GM21825 (cell line): ENCODE measurements around the gene CD3D.

ENCODE experiments used
- ATAC-seq: cut with Tn5 transposase; IDR thresholded peaks from one replicate; pipeline ENCODE4 v1.9.1; 2021; ENCODE audit warnings: mild to moderate bottlenecking, moderate library complexity; ENCODE audit not compliant: unreplicated experiment

Gene CD3D

GRCh38 chr11:118304568-118305248, 37.8 kb downstream of the CD3D start, which contains the start of gene CD3E:
TSS of gene CD3E (plus strand) at chr11:118304730. CDS start at chr11:118304953, 223 bp downstream.
- no peak for ATAC-seq

GRCh38 chr11:118304227-118304567, 38.3 kb downstream of the CD3D start:
- ATAC-seq = no peak

- no peak for ATAC-seq
These were observed 40.8 kb downstream of the CD3D start for GRCh38 chr11:118301600-118302195.

DNA sequence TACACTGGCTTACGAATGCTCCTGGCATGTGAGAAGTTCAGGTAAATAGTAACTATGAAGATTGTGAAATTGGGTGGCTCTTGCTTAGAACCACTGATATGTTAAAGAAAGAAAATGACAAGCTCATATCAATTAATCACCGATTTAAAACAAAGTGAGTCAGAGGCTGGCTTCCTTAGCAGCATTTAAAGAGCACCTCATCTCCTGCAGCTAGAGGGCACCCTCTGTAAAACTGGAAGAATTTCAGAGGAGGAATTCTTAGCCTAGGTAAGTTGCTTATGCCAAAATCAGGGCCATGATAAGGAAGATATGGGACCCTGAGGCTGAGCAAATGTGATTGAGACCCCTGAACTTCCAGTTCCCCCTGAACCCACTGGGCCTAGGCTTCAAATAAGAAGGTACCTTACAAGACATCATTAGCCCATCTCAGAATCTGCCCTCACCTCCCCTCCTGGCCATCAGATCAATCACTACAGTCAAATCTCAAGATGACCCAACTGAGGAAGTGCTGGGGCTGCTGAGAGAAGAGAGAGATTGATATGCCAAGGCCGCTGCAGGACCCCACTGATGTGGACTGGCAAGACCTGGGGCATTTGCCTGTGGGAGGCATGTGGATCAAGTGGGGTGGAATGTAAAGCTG, 46.6 kb downstream of the CD3D start:
- no peak for ATAC-seq

DNA sequence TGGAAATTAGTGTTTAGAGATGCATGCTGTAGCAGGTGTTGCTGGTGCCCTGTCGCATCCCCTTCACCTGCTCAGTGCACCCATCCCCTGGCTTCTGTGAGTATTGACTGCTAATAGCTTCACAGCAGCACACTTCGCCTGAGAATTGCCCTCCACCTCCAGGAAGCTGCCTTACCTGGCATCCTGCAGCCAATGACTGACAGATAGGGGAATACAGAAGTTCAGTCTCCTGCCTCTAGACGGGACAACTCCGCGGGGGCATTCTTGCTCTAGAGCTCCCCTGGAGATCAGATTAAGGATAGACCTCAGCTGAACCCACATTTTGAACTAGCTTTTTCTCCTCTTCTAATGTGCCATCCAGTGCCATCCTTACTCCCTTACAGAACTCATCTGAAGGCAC, 47.3 kb downstream of the CD3D start:
- no peak for ATAC-seq

DNA sequence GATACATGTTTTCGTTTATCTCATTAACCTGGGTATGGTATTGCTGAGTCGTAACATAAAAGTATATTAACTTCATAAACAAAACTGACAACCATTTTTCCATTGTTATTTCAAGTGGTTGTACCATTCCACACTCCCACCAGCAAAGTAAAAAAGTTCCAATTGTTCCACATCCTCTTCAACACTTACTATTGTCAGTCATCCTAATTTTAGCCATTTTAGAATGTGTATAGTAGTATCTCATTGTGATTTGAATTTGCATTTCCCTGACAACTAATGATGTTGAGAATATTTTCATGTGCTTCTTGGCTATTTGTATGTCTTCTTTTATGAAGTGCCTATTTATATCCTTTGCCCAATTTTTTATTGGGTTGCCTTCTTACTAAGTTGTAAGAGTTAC, 48.5 kb downstream of the CD3D start:
- ATAC-seq = no peak

GRCh38 chr11:118291477-118292135, 50.9 kb downstream of the CD3D start:
- no peak for ATAC-seq

- no peak for ATAC-seq
These were observed 51.6 kb downstream of the CD3D start for GRCh38 chr11:118290923-118291322.

DNA sequence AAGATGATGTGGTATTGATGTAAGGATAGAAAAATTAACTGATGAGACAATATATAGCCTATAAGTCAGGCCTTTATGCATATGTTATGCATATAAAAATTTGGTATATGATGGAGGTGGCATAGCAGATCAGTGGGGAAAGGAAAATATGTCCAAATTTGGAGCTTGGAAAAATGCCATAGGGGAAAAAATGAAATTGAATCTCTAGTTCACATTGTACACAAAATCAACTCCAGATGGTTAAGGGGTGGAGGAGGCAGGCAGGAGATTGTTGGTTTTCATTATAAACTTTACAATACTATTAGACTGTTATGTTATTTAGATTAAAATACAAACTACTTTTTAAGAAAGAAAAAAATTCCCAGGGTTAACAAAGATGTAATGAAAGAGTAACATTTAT, 53.1 kb downstream of the CD3D start:
- ATAC-seq = no peak
